HCT116 (cell line): ENCODE measurements around the gene BNC2. TPM values are rescaled to one million over a fixed set of nuclear protein-coding genes. Genes with fewer than 3 reads are reported as not detected.

ENCODE experiments used
- ATAC-seq: fragments of 200-7000 bp; cut with Tn5 transposase; 2 replicates; pipeline ENCODE4 v1.9.1; 2020; ENCODE audit warnings: mild to moderate bottlenecking, moderate library complexity
- BruUV-seq: library from RNA; stranded (reverse); fragments of 400-500 nt; replicated peaks from 2 replicates; lab custom pipeline; 2021; lab: Mats Ljungman, UMichigan
- CTCF ChIA-PET: fragments of 300-600 bp; sonication (Branson Sonifier 250); formaldehyde crosslinking; loops from one replicate; lab custom pipeline; 2021; ENCODE audit warnings: antibody characterized with exemption; lab: Charles Lee
- POLR2A ChIA-PET: fragments of 300-600, 350-600 bp; sonication (Branson Sonifier 250); formaldehyde crosslinking; loops from one replicate; lab custom pipeline; 2021; ENCODE audit warnings: antibody characterized with exemption; lab: Charles Lee
- RAD21 ChIA-PET, 2 experiments: fragments of 300-600 bp; sonication (Branson Sonifier 250); formaldehyde crosslinking; loops; one replicate each; lab custom pipeline; 2023; ENCODE audit warnings: low total read pairs in 2 of 2; ENCODE audit not compliant: uncharacterized antibody in 2 of 2, unreplicated experiment in 2 of 2, low non-redundant PET in 1 of 2; lab: Charles Lee
- DNase-seq: peaks from one replicate; pipeline ENCODE4 v3.0.0-alpha.2; 2010; ENCODE audit warnings: low read depth, low spot score
- H2AFZ ChIP-seq: fragments of 200-600 bp; shearing (Covaris generic), sonication (generic); 2 replicates; pipeline ENCODE4 v1.6.1; 2017; ENCODE audit warnings: low read depth, mixed run types, mixed read lengths, antibody characterized with exemption, low read length; ENCODE audit not compliant: poor library complexity, severe bottlenecking
- H3K27ac ChIP-seq: 2 replicates; pipeline ENCODE4 v1.5.1; 2012; ENCODE audit warnings: low read depth, low read length
- H3K27me3 ChIP-seq: fragments of 200-600 bp; sonication (generic); 2 replicates; pipeline ENCODE4 v1.6.1; 2016; ENCODE audit warnings: mixed run types, low read length, mixed read lengths; ENCODE audit not compliant: insufficient read depth
- H3K36me3 ChIP-seq, 2 experiments: fragments of 200-500 bp in 1 of 2; fragments of 200-600 bp in 1 of 2; sonication (Bioruptor generic) in 1 of 2; sonication (generic) in 1 of 2; 2 replicates each; pipeline versions ENCODE4 v1.5.1 to v1.6.1; 2014 to 2016; ENCODE audit warnings: low read length in 2 of 2, inconsistent platforms in 1 of 2, mixed read lengths in 1 of 2, mixed run types in 1 of 2; ENCODE audit not compliant: insufficient read depth in 2 of 2, control insufficient read depth in 1 of 2
- H3K4me1 ChIP-seq, 2 experiments: fragments of 200-600 bp in 1 of 2; sonication (generic) in 1 of 2; 2 replicates each; pipeline versions ENCODE4 v1.5.1 to v1.6.1; 2012 to 2017; ENCODE audit warnings: low read length in 2 of 2, inconsistent platforms in 1 of 2, mild to moderate bottlenecking in 1 of 2, mixed read lengths in 1 of 2, mixed run types in 1 of 2, moderate library complexity in 1 of 2; ENCODE audit not compliant: insufficient read depth in 2 of 2, control insufficient read depth in 1 of 2
- H3K4me2 ChIP-seq: fragments of 200-600 bp; sonication (generic); 2 replicates; pipeline ENCODE4 v1.6.1; 2017; ENCODE audit warnings: mixed run types, low read length, mixed read lengths
- H3K4me3 ChIP-seq, 2 experiments: fragments of 200-600 bp in 1 of 2; sonication (generic) in 1 of 2; replicated peaks in 1 of 2; 2 replicates each; pipeline ENCODE4 v1.5.1; 2011 to 2016; ENCODE audit warnings: low read length in 2 of 2, control low read depth in 1 of 2, low read depth in 1 of 2, mild to moderate bottlenecking in 1 of 2, mixed read lengths in 1 of 2, mixed run types in 1 of 2
- H3K79me2 ChIP-seq: fragments of 200-600 bp; sonication (generic); 2 replicates; pipeline ENCODE4 v1.6.1; 2017; ENCODE audit warnings: mild to moderate bottlenecking, mixed run types, low read length, moderate library complexity, mixed read lengths; ENCODE audit not compliant: insufficient read depth
- H3K9ac ChIP-seq: fragments of 200-600 bp; sonication (generic); 2 replicates; pipeline ENCODE4 v1.6.1; 2016; ENCODE audit warnings: low read length, mixed read lengths
- H3K9me2 ChIP-seq: fragments of 200-600 bp; sonication (generic), shearing (Covaris generic); 2 replicates; pipeline ENCODE4 v1.6.1; 2017; ENCODE audit warnings: mixed run types, mild to moderate bottlenecking, moderate library complexity; ENCODE audit not compliant: insufficient read depth
- H3K9me3 ChIP-seq, 2 experiments: fragments of 200-500 bp in 1 of 2; fragments of 200-600 bp in 1 of 2; sonication (Bioruptor generic) in 1 of 2; sonication (generic) in 1 of 2; 2 replicates each; pipeline ENCODE4 v1.6.1; 2014 to 2017; ENCODE audit warnings: low read length in 2 of 2, mixed read lengths in 2 of 2, inconsistent platforms in 1 of 2, low read depth in 1 of 2, mild to moderate bottlenecking in 1 of 2, mixed run types in 1 of 2, moderate library complexity in 1 of 2; ENCODE audit not compliant: control insufficient read depth in 1 of 2, insufficient read depth in 1 of 2
- H4K20me1 ChIP-seq: fragments of 200-600 bp; sonication (generic), shearing (Covaris generic); 2 replicates; pipeline ENCODE4 v1.6.1; 2017; ENCODE audit warnings: mixed run types, mild to moderate bottlenecking, moderate library complexity; ENCODE audit not compliant: insufficient read depth
- ATF3 ChIP-seq: IDR thresholded peaks from 2 replicates; pipeline ENCODE4 v1.6.1; 2012
- CBX3 ChIP-seq: IDR thresholded peaks from 2 replicates; pipeline ENCODE4 v1.6.1; 2012; ENCODE audit warnings: low read depth
- CEBPB ChIP-seq: IDR thresholded peaks from 2 replicates; pipeline ENCODE4 v1.6.1; 2012; ENCODE audit warnings: low read depth
- CTCF ChIP-seq, 3 experiments: fragments of 200-600 bp in 1 of 3; sonication (generic) in 1 of 3; IDR thresholded peaks in 2 of 3; conservative IDR thresholded peaks in 1 of 3; 2 replicates each; pipeline ENCODE4 v1.5.1; 2012 to 2017; ENCODE audit warnings: low read depth in 2 of 3, low read length in 2 of 3, antibody characterized with exemption in 1 of 3, borderline replicate concordance in 1 of 3, control low read depth in 1 of 3, mild to moderate bottlenecking in 1 of 3, mixed read lengths in 1 of 3, mixed run types in 1 of 3, moderate library complexity in 1 of 3; ENCODE audit not compliant: insufficient read depth in 1 of 3
- ELF1 ChIP-seq: IDR thresholded peaks from 2 replicates; pipeline ENCODE4 v1.6.1; 2012; ENCODE audit warnings: low read depth, borderline replicate concordance
- EZH2 ChIP-seq: fragments of 200-600 bp; sonication (generic); IDR thresholded peaks from 2 replicates; pipeline ENCODE4 v1.6.1; 2017; ENCODE audit warnings: antibody characterized with exemption, mixed run types
- EZH2phosphoT487 ChIP-seq: fragments of 200-600 bp; IDR thresholded peaks from 2 replicates; pipeline ENCODE4 v1.6.1; 2018; ENCODE audit warnings: antibody characterized with exemption, borderline replicate concordance
- JUND ChIP-seq: IDR thresholded peaks from 2 replicates; pipeline ENCODE4 v1.6.1; 2012
- MAX ChIP-seq: IDR thresholded peaks from 2 replicates; pipeline ENCODE4 v1.6.1; 2012
- POLR2AphosphoS5 ChIP-seq: IDR thresholded peaks from 2 replicates; pipeline ENCODE4 v1.6.1; 2011; ENCODE audit warnings: mild to moderate bottlenecking, low read depth, low read length, moderate library complexity
- RAD21 ChIP-seq: IDR thresholded peaks from 2 replicates; pipeline ENCODE4 v1.6.1; 2012; ENCODE audit warnings: low read depth, mild to moderate bottlenecking
- SIN3A ChIP-seq: IDR thresholded peaks from 2 replicates; pipeline ENCODE4 v1.6.1; 2012; ENCODE audit warnings: low read depth
- SRF ChIP-seq: IDR thresholded peaks from 2 replicates; pipeline ENCODE4 v1.6.1; 2012; ENCODE audit warnings: low read depth
- YY1 ChIP-seq: IDR thresholded peaks from 2 replicates; pipeline ENCODE4 v1.6.1; 2011; ENCODE audit warnings: low read length, low read depth, moderate library complexity, mild to moderate bottlenecking; ENCODE audit not compliant: insufficient replicate concordance; ENCODE audit errors: extremely low read depth
- ZBTB33 ChIP-seq: IDR thresholded peaks from 2 replicates; pipeline ENCODE4 v1.6.1; 2011; ENCODE audit warnings: mild to moderate bottlenecking, low read length, moderate library complexity; ENCODE audit not compliant: insufficient replicate concordance; ENCODE audit errors: extremely low read depth
- ZFX ChIP-seq: fragments of 450-650 bp; IDR thresholded peaks from 2 replicates; pipeline ENCODE4 v1.6.1; 2017
- ZNF274 ChIP-seq: fragments of 200-500 bp; sonication (Bioruptor generic); IDR thresholded peaks from 2 replicates; pipeline ENCODE4 v1.6.1; 2014; ENCODE audit warnings: mild to moderate bottlenecking, low read depth, low read length, inconsistent platforms
- intact Hi-C: fragments of 100-400 bp; cut with micrococcal nuclease; formaldehyde crosslinking; loops from 2 replicates; pipeline ENCODE4 v1.10.0; 2022
- total RNA-seq: library from RNA; stranded (reverse); gene quantifications from one replicate; pipeline ENCODE4 v1.2.1, GENCODE V29; 2021; ENCODE audit not compliant: unreplicated experiment

Gene BNC2
- total RNA-seq, 1 experiment from 2014 or later: 0.37 TPM

GRCh38 chr9:16553869-16554540 is 316.5 kb downstream of the BNC2 start:
- Histone ChIP-seq H2AFZ (no peak overlapping the region), H4K20me1 (no peaks in the 10 kb centered on the region), H3K4me3 (no peak overlapping the region), H3K36me3 (no peaks in the 10 kb centered on the region), H3K9me2 (no peaks in the 10 kb centered on the region), H3K9me3 (no peaks in the 10 kb centered on the region), H3K27me3 (0 out of 2 replicates have a peak, but pooled peaks cover 4% of the 10 kb centered on the region), H3K4me1 (no peaks in the 10 kb centered on the region), H3K4me2 (no peak overlapping the region), H3K9ac (no peak overlapping the region), H3K79me2 (no peaks in the 10 kb centered on the region), H3K27ac (no peak overlapping the region)
- intact Hi-C loops: no loop called here
- no peak for TF ChIP-seq ATF3
- no peak for TF ChIP-seq YY1
- TF ChIP-seq ZNF274: no peak
- no peak for TF ChIP-seq EZH2phosphoT487
- TF ChIP-seq MAX: no peak
- no peak for TF ChIP-seq JUND
- no peak for TF ChIP-seq POLR2AphosphoS5
- no peak for TF ChIP-seq ELF1
- TF ChIP-seq RAD21: no peak
- no peak for TF ChIP-seq ZBTB33
- no peak for TF ChIP-seq ZFX
- no peak for TF ChIP-seq SRF
- no peak for TF ChIP-seq CBX3
- TF ChIP-seq SIN3A: no peak
- no peak for TF ChIP-seq CTCF (IDR thresholded peaks at IDR 0.05 in 2 of 3, conservative IDR thresholded peaks at IDR 0.05 in 1 of 3; ENCODE audit: borderline replicate concordance in 1 of 3, insufficient read depth in 1 of 3, low read depth in 2 of 3, low read length in 2 of 3)
- no peak for TF ChIP-seq CEBPB
- no peak for TF ChIP-seq EZH2
- DNase-seq (no peak), ATAC-seq (no peak)
- ChIA-PET POLR2A (no interaction called here), RAD21 (no interaction called here), CTCF (no interaction called here)
- BruUV-seq: no TSS peak
